CD4-positive, alpha-beta T cell (primary cell): Measurements from ENCODE around the gene PHF21B. TPM values are rescaled to one million over a fixed set of nuclear protein-coding genes. Genes with fewer than 3 reads are reported as not detected.

Experiments used
- ATAC-seq: fragments of 200-7000 bp; cut with Tn5 transposase; one replicate; pipeline ENCODE4 v1.10.0; 2022; ENCODE audit warnings: mild to moderate bottlenecking; ENCODE audit not compliant: poor library complexity
- CTCF ChIA-PET: fragments of 350-600 bp; sonication (Branson Sonifier 250); formaldehyde crosslinking; loops from one replicate; lab custom pipeline; 2021; ENCODE audit warnings: antibody characterized with exemption, inconsistent platforms; lab: Charles Lee
- POLR2A ChIA-PET: fragments of 350-600 bp; sonication (Branson Sonifier 250); formaldehyde crosslinking; loops from one replicate; lab custom pipeline; 2021; ENCODE audit warnings: antibody characterized with exemption, inconsistent platforms; lab: Charles Lee
- DNase-seq, 14 experiments: peaks; one replicate each; pipeline ENCODE4 v3.0.0-alpha.2; 2013 to 2020; ENCODE audit warnings: mixed read lengths in 2 of 14
- H3K27ac ChIP-seq, 2 donors: one replicate each; pipeline versions ENCODE4 v1.5.1 to v1.7.0; 2013; ENCODE audit warnings: low read length in 2 of 2, low read depth in 1 of 2, mild to moderate bottlenecking in 1 of 2
- H3K27me3 ChIP-seq, 2 experiments: 1 replicate in 1 of 2; 2 replicates in 1 of 2; pipeline versions ENCODE4 v1.6.1 to v1.7.0; 2013; ENCODE audit warnings: low read length in 2 of 2, control low read depth in 1 of 2, mild to moderate bottlenecking in 1 of 2, moderate library complexity in 1 of 2; ENCODE audit not compliant: insufficient read depth in 2 of 2, control insufficient read depth in 1 of 2
- H3K36me3 ChIP-seq: one replicate; pipeline ENCODE4 v1.6.1; 2013; ENCODE audit warnings: low read length, control low read depth; ENCODE audit not compliant: insufficient read depth
- H3K4me1 ChIP-seq: one replicate; pipeline ENCODE4 v1.6.1; 2013; ENCODE audit warnings: low read length, control low read depth; ENCODE audit not compliant: insufficient read depth
- H3K4me3 ChIP-seq: one replicate; pipeline ENCODE4 v1.5.1; 2013; ENCODE audit warnings: mild to moderate bottlenecking, low read length, moderate library complexity
- H3K9me3 ChIP-seq, 2 experiments: 1 replicate in 1 of 2; 2 replicates in 1 of 2; pipeline versions ENCODE4 v1.6.1 to v1.7.0; 2013; ENCODE audit warnings: low read length in 2 of 2, mild to moderate bottlenecking in 2 of 2, control low read depth in 1 of 2, moderate library complexity in 1 of 2; ENCODE audit not compliant: control insufficient read depth in 1 of 2, insufficient read depth in 1 of 2
- H3K27ac Mint-ChIP-seq: one replicate; pipeline ENCODE4 v1.8.0; 2020; ENCODE audit warnings: mixed read lengths
- H3K27me3 Mint-ChIP-seq: one replicate; pipeline ENCODE4 v1.8.0; 2021; ENCODE audit warnings: mixed read lengths
- H3K36me3 Mint-ChIP-seq: one replicate; pipeline ENCODE4 v1.8.0; 2021; ENCODE audit warnings: low read depth, mixed read lengths
- H3K4me1 Mint-ChIP-seq: one replicate; pipeline ENCODE4 v1.8.0; 2021; ENCODE audit warnings: low read depth, mixed read lengths
- H3K4me3 Mint-ChIP-seq: one replicate; pipeline ENCODE4 v1.8.0; 2020; ENCODE audit warnings: mild to moderate bottlenecking, mixed read lengths
- H3K9me3 Mint-ChIP-seq: one replicate; pipeline ENCODE4 v1.8.0; 2020; ENCODE audit warnings: mixed read lengths
- intact Hi-C, 2 experiments: fragments of 100-400 bp; cut with DNase I in 1 of 2; cut with micrococcal nuclease in 1 of 2; formaldehyde crosslinking; loops; one replicate each; pipeline versions ENCODE4 v1.15.1 to v1.9.0; 2023 to 2025; cut with DNase I, micrococcal nuclease
- total RNA-seq, 174 experiments: library from RNA in 2 of 174; stranded (reverse) in 2 of 174; gene quantifications; one replicate each; pipeline ENCODE4 v1.2.3 and lab custom pipeline; 2021 to 2026
- TF ChIP-seq, protein P1 (sequence below): fragments of 200-600 bp; IDR thresholded peaks from one replicate; pipeline ENCODE4 v1.8.0; 2022; ENCODE audit warnings: antibody characterized with exemption, mild to moderate bottlenecking

PHF21B gene
- total RNA-seq, 2 experiments from 2014 or later, result not detected

- no peak for ATAC-seq
- no peaks in the 10 kb centered on the region for H3K27me3 Mint-ChIP-seq
- Histone ChIP-seq H3K4me1 (no peaks in the 10 kb centered on the region), H3K36me3 (no peaks in the 10 kb centered on the region), H3K9me3 (no peaks in the 10 kb centered on the region), H3K27ac (no peak overlapping the region), H3K4me3 (no peak overlapping the region), H3K27me3 (no peaks in the 10 kb centered on the region)
- no peaks in the 10 kb centered on the region for H3K36me3 Mint-ChIP-seq
- H3K9me3 Mint-ChIP-seq, result no peaks in the 10 kb centered on the region
- no peak overlapping the region for H3K27ac Mint-ChIP-seq
- no peak for DNase-seq
- ChIA-PET CTCF (no interaction called here), POLR2A (no interaction called here)
- no peak overlapping the region for H3K4me3 Mint-ChIP-seq
- intact Hi-C loops, result no loop called here
- TF ChIP-seq, protein P1, sequence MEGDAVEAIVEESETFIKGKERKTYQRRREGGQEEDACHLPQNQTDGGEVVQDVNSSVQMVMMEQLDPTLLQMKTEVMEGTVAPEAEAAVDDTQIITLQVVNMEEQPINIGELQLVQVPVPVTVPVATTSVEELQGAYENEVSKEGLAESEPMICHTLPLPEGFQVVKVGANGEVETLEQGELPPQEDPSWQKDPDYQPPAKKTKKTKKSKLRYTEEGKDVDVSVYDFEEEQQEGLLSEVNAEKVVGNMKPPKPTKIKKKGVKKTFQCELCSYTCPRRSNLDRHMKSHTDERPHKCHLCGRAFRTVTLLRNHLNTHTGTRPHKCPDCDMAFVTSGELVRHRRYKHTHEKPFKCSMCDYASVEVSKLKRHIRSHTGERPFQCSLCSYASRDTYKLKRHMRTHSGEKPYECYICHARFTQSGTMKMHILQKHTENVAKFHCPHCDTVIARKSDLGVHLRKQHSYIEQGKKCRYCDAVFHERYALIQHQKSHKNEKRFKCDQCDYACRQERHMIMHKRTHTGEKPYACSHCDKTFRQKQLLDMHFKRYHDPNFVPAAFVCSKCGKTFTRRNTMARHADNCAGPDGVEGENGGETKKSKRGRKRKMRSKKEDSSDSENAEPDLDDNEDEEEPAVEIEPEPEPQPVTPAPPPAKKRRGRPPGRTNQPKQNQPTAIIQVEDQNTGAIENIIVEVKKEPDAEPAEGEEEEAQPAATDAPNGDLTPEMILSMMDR, result no peak
- no peaks in the 10 kb centered on the region for H3K4me1 Mint-ChIP-seq
These were observed 77.3 kb downstream of the PHF21B start for GRCh38 chr22:44932493-44932892.

DNA sequence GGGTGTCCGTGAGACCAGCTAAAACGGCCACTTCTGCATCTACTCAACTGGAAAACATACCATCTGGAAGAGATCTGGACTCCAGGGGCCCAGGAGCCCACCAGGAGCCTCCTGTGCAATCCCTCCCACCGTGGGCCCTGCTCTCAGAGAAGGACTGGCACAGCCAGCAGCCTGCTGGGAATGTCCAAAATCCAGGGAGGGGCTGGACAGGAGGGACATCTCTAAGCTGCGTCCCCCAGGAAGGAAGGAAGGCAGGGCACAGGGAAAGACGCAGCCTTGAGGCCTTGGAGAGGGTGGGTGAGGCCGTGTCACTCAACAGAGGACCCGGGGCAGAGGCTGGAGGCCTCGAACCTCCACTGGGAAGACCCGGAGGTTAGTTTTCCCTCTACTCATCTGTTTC lies 78.0 kb downstream of the PHF21B start:
- H3K9me3 ChIP-seq, result no peaks in the 10 kb centered on the region
- H3K4me1 Mint-ChIP-seq, result no peaks in the 10 kb centered on the region
- ChIA-PET POLR2A (no interaction called here), CTCF (no interaction called here)
- TF ChIP-seq, protein P1, result no peak
- intact Hi-C loops, result no loop called here
- H3K27ac Mint-ChIP-seq, result no peak overlapping the region
- DNase-seq (no peak), ATAC-seq (no peak)
- H3K27me3 ChIP-seq, result no peaks in the 10 kb centered on the region
- H3K4me3 Mint-ChIP-seq, result no peak overlapping the region
- H3K27me3 Mint-ChIP-seq, result no peaks in the 10 kb centered on the region
- no peak overlapping the region for H3K4me3 ChIP-seq
- no peaks in the 10 kb centered on the region for H3K9me3 Mint-ChIP-seq
- H3K4me1 ChIP-seq, result no peaks in the 10 kb centered on the region
- no peaks in the 10 kb centered on the region for H3K36me3 Mint-ChIP-seq
- no peak overlapping the region for H3K27ac ChIP-seq
- no peaks in the 10 kb centered on the region for H3K36me3 ChIP-seq

DNA sequence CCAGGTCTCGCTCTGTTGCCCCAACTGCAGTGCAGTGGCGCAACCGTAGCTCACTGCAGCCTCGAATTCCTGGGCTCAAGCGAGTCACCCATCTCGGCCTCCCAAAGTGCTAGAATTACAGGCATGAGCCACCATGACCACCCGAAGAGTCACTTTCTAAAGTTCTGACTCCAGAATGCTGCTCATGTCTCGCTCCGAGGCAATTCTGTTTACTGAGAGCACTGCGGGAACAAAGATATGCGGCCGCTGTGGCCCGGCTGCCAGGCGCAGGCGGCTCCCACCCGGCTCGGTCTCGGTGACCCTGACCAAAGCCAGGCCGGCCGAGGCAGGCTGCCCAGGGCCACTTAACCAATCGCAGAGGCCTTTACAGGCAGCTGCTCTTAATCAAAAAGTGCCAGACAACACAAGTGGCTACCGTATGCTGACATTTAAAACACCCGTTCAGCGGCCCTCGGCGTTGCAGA lies 78.7 kb downstream of the PHF21B start:
- POLR2A ChIA-PET, result no interaction called here
- ATAC-seq, result no peak

More for the DNA sequence above, 78.7 kb downstream of the PHF21B start:
- H3K9me3 Mint-ChIP-seq, result no peaks in the 10 kb centered on the region
- no peaks in the 10 kb centered on the region for H3K36me3 ChIP-seq
- no peaks in the 10 kb centered on the region for H3K27me3 Mint-ChIP-seq
- H3K27ac Mint-ChIP-seq, result no peak overlapping the region
- peaks cover 0 to 3% of the 10 kb centered on the region in 2 experiments for H3K9me3 ChIP-seq
- no peak for DNase-seq
- intact Hi-C loops, result no loop called here
- H3K27me3 ChIP-seq, result no peaks in the 10 kb centered on the region
- H3K36me3 Mint-ChIP-seq, result no peaks in the 10 kb centered on the region
- H3K4me1 Mint-ChIP-seq, result no peaks in the 10 kb centered on the region
- TF ChIP-seq, protein P1, result no peak
- no peaks in the 10 kb centered on the region for H3K4me1 ChIP-seq
- H3K4me3 ChIP-seq, result no peak overlapping the region
- no peak overlapping the region for H3K4me3 Mint-ChIP-seq
- CTCF ChIA-PET, result no interaction called here
- no peak overlapping the region for H3K27ac ChIP-seq
